ENCODE measurements around the gene BPIFB6.

- TF ChIP-seq CTCF (optimal IDR thresholded peaks at IDR 0.05 in 1 of 3, IDR thresholded peaks at IDR 0.05 in 1 of 3, conservative IDR thresholded peaks at IDR 0.05 in 1 of 3; ENCODE audit: extremely low read depth in 1 of 3, insufficient read depth in 2 of 3, low read length in 3 of 3): no peak
- no peak for TF ChIP-seq EZH2 (IDR thresholded peaks at IDR 0.05; ENCODE audit: low read length)
Observed at GRCh38 chr20:33016581-33017109, 14.8 kb upstream of the BPIFB6 start.

Measured in keratinocyte (primary cell).